ENCODE data around the gene LNX2. TPM values are rescaled to one million over a fixed set of nuclear protein-coding genes. Genes with fewer than 3 reads are reported as not detected.

LNX2 gene
- 13.5 TPM for total RNA-seq

DNA sequence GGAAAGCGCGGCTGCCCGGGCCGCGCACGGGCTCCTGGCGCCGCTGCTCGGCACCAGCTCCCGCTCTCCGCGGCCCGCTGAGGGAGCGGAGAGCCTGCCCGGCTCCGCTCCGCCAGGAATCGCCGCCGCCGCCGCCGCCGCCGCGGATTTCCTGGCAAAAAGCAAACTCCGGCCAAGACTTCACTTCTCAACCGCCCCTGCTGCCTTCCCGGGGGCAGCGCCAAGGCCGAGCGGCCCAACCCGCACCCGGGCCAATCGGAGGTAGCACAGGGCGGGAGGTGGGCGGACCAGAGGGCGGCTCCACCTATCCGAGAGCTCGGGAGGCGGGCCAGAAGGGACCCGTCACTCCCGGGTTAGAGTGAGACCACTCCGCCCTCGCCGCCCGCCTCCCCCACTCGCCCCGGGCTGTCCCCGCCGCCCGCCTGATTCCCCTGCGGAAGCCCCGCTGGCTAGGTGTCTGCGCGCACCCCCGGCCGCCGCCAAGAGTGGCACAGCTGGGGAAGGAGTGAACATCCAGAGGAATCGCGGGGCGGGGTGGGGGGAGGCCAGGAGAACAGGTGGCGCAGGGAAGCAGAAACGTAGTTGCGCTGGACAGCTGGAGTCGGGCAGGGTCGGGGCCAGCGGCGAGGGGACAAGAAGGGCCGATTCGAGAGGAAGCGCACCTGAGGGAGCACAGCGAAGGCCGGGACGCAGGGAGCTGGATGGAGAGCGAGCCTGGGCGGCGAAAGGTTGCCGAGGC lies at the start of gene LNX2:
TSS of gene LNX2 (minus strand) at position 153 of the 739 bp plus-strand sequence. CDS start 38,826 bp downstream, outside the sequence.
- peak; percentile 95 for ATAC-seq

- no peak for ATAC-seq
These were observed 47.6 kb upstream of the LNX2 start for GRCh38 chr13:27667946-27668345.

- no peak for ATAC-seq
These were observed 46.6 kb upstream of the LNX2 start for GRCh38 chr13:27666951-27667350.

DNA sequence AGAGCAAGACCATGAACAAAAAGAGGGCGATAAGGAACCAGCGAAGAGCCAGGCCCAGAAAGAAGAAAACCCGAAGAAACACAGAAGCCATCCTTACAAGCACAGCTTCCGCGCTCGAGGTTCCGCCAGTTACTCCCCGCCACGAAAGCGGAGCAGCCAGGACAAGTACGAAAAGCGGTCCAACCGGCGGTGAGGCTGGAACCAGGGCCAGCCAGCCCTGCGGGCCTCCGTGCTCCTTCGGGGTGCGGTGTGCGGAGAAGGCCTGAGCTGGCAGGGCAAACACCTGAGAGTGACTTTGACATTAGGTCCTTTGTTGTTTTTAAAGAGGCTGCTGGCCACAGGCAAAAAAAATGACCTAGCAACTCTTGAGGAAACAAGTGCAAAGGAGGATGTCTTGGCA lies 45.4 kb upstream of the LNX2 start:
- no peak for ATAC-seq

- no peak for ATAC-seq
These were observed 45.0 kb upstream of the LNX2 start for GRCh38 chr13:27665333-27665732.

GRCh38 chr13:27663947-27664346 lies 43.6 kb upstream of the LNX2 start:
- no peak for ATAC-seq

- peak; percentile 26 for ATAC-seq
These were observed 42.6 kb upstream of the LNX2 start for GRCh38 chr13:27662738-27663470.

DNA sequence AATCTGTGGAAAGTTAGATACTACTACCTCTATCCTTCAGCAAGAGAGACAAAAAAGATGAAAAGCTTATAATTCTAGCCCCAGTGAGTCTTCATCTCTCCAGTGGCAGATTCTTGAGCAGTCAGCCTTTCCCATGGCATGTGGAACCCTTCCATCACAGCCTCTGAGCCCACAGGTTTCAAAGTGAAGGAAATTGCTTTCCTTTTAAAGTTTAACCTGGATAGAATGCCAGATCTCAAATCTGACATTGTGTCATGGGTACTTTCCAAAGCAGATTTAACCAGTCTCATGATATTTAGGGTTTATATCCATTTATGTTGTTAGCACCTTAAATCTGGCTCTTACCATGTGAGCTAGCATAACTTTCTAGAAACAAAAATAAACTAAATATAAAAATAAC lies 40.7 kb upstream of the LNX2 start:
- no peak for ATAC-seq

DNA sequence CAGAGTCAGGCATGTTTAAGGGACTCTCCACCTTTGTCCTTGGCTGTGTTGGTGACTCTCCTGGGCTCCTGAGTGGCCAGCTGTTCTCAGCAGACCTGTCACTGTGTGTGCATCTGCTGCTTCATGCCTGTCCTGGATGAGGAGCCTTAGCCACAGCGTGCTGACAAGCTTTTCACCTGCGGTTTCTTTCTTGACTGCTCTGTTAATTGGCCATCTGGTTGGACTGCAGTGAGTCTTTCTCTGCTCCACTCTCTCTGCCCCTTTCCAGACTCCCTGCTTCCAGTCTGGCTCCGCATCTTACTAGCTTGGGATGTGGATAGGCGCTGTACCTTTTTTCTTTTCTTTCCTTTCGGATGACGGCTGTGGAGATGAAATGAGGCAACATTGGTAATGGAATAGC lies 40.2 kb upstream of the LNX2 start:
- no peak for ATAC-seq

DNA sequence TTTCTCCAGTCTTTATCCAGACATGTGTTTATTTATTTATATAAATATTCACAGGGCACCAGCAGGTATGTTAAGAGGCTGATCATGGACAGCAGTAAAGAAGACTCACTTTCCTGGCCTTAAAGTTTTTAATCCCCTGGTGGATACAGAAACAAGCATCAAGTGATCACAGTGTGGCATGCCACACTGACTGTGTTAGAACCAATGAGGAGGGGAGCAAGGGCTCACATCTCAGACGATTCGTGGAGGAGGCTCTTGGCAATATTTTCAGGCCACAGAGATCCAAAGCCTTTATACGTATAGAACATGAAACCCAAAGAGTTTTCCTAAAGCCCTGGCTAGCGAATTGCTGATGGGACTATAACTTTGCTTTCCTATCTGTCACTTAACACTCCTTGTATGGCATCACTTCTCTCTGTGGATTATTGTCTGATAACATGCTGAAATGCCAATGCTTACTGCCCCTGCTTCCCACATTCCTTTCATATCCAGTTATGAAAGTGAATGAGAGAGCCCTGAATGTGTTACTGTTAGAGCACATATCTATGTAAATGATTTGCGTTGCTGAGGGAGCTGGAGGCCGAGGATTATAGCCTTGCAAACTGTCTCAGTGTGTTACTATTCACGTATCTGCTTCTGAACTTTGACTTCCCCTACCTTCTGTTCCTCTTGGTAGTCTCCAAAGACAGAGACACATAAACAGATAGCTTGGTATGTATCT lies 39.0 kb upstream of the LNX2 start:
- no peak for ATAC-seq

GRCh38 chr13:27658546-27658945 lies 38.2 kb upstream of the LNX2 start:
- ATAC-seq, result no peak

DNA sequence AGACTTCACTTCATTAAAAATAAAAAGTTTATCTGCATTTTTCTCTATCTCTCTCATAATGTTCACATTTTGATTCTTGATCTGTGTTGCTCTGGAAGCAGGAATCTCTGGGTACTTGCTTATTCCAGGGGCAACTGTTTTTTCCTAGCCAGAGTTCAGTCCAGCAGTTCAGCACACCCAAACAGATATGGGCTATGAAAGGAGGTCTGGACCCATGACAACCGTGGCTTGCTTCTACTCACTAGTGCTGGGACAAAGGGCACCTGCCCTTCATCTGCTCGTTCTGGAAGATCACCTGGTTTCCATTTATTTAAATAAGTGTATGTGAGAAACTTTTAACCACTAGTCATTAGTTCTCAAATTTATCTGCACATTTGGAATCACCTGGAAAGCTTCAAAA lies 37.4 kb upstream of the LNX2 start:
- no peak for ATAC-seq

DNA sequence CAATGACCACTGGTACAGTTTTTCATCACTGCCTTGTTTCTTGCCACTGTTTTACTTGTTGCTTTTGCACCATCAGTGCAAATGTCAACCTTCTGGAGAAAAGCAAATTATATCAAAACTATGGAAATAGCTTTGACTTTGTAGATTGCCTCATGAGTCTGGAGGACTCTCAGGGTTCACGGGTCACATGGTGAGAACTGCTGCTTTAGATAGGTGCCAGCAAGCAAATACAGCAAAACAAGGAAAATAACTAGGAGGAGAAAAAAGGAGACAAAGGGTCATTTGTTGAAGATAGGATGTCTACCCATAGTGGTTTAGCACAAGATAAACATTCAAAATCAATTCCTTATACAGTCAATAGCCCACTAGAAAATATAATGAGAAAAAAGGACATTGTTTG lies 34.5 kb upstream of the LNX2 start:
- ATAC-seq, result no peak

DNA sequence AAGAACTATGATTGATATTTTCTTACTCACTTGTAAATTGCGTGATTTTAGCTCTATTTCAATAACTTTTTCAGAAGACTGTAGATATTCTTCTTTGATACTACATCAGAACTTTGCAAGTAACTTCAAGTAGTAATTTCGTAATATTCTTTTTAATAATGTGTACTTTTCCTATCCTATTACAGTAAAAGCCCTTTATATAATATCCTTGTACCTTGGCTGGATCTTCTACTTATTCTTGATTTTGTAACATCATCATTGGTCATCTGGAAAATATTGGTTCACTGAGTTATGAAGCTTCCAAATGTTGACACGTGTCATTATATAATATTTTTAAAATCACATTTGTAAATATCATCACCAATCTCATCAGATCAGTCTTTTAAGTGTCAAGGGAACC lies 33.7 kb upstream of the LNX2 start:
- ATAC-seq, result no peak

- ATAC-seq, result peak; percentile 94
These were observed 30.0 kb upstream of the LNX2 start for GRCh38 chr13:27650312-27650711.

- ATAC-seq, result peak; percentile 73
These were observed 24.0 kb upstream of the LNX2 start for GRCh38 chr13:27644302-27644701.

DNA sequence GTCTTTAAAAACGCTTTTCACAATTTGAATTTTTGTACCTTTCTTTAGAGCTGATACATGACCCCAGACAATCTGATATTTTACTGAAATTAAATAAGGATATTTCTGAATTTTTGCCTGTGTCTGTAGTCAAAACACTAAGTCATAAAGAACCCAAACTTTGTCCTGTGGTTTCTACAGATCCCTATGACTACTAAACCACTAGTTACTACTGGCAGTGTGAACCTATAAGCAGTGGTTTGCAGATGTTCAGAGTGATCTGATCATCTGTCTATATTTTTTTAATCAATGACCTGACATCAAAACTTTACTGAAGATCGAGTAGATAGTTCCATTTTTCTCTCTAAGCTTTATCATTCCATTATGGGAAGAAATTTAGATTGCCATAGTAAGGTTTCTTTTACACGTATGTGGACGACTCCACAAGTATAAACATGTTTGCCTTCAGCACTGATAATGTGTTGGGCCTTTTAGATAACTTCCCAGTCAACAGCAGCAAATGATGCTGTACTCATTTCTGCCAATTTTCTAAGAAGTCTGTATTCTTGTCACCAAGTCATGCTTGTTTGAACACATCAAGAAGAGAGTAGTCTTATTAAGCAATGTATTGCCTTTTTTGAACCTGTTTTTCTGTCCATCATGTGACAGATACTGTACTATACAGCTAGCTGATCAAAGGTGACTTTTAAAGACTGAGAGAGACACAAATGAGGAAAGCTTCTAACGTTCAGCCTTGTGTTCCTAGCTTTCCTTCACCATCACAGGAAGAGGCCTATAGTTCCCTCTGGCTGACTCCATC lies 23.2 kb upstream of the LNX2 start:
- peak; percentile 55 for ATAC-seq

DNA sequence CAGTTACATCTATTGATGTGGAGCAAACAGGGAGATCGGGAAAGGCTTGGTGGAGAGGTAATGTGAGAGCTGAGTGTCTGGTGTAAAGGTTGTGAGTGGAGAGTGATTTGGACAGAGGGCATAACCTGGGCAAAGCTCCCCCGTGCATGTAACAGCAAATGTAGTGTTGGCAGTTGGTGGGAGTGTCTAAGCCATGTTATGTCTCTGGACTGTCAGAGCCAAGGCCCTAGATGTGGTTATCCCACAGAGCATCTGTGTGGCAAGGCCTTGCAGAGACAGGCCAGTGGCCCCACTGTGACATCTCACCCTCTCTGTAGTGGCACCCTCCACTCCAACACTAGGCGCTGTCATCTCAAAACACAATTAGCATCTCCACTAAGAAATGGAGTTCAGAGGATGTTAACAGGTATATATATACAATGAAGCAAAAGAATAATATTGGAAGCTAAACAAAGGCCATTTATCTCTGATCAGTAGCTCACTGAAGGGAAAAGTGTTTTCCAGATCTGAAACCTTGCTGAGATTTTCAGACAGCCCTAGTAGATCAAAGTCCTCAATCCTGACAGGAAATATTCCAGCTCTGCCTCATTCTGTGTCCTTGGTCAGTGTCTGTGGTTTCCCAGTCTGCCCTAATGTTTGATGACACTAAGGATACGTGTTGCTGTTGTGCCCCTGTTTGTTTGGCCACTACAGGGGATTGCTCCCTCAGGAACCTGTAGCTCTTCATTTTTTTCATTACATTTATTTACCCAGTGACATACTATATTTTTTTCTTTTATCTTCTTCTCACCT lies 21.6 kb upstream of the LNX2 start:
- ATAC-seq, result peak; percentile 10

GRCh38 chr13:27639186-27639585 lies 18.9 kb upstream of the LNX2 start:
- ATAC-seq, result no peak

GRCh38 chr13:27638521-27638920 lies 18.2 kb upstream of the LNX2 start:
- ATAC-seq, result peak; percentile 38

- ATAC-seq, result no peak
These were observed 17.7 kb upstream of the LNX2 start for GRCh38 chr13:27638001-27638400.

- ATAC-seq, result no peak
These were observed 16.9 kb upstream of the LNX2 start for GRCh38 chr13:27637289-27637626.

Data from esophagus mucosa (tissue), 1 donor.